Upper lobe of left lung (tissue), 4 donors: ENCODE measurements around the gene XIRP2.

Experiments
- EP300 ChIP-seq, 4 donors: sonication (generic); formaldehyde crosslinking; IDR thresholded peaks; one replicate each; pipeline ENCODE4 v1.5.1; 2017; ENCODE audit warnings: antibody characterized with exemption in 4 of 4, control low read depth in 2 of 4
- POLR2AphosphoS5 ChIP-seq, 2 donors: sonication (generic); formaldehyde crosslinking; IDR thresholded peaks; one replicate each; pipeline ENCODE4 v1.5.1; 2017; ENCODE audit warnings: antibody characterized with exemption in 2 of 2
- TF ChIP-seq, protein P1 (sequence below), 6 experiments: fragments of 450-650 bp in 4 of 6; fragments of 200-600 bp in 2 of 6; sonication (generic) in 2 of 6; IDR thresholded peaks; one replicate each; pipeline ENCODE4 v1.5.1; 2016 to 2019; ENCODE audit warnings: antibody characterized with exemption in 6 of 6

GRCh38 chr2:167209784-167210183, 321.5 kb downstream of the XIRP2 start:
- TF ChIP-seq, protein P1, sequence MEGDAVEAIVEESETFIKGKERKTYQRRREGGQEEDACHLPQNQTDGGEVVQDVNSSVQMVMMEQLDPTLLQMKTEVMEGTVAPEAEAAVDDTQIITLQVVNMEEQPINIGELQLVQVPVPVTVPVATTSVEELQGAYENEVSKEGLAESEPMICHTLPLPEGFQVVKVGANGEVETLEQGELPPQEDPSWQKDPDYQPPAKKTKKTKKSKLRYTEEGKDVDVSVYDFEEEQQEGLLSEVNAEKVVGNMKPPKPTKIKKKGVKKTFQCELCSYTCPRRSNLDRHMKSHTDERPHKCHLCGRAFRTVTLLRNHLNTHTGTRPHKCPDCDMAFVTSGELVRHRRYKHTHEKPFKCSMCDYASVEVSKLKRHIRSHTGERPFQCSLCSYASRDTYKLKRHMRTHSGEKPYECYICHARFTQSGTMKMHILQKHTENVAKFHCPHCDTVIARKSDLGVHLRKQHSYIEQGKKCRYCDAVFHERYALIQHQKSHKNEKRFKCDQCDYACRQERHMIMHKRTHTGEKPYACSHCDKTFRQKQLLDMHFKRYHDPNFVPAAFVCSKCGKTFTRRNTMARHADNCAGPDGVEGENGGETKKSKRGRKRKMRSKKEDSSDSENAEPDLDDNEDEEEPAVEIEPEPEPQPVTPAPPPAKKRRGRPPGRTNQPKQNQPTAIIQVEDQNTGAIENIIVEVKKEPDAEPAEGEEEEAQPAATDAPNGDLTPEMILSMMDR (IDR thresholded peaks at IDR 0.05), result no peak
- TF ChIP-seq EP300 (IDR thresholded peaks at IDR 0.05) (no peak), POLR2AphosphoS5 (IDR thresholded peaks at IDR 0.05) (no peak)
